Testis (tissue), 3 donors: ENCODE measurements around the gene ALG1. TPM values are rescaled to one million over a fixed set of nuclear protein-coding genes. Genes with fewer than 3 reads are reported as not detected.
"Not testable (repeated sequence)": the region's sequence is repeated elsewhere in the genome, so short reads cannot be mapped to it uniquely, and the experiment has no call there.

ENCODE experiments used
- DNase-seq: peaks from one replicate; pipeline ENCODE4 v3.0.0-alpha.2; 2019
- H3K27ac ChIP-seq, 2 donors: fragments of 200-600 bp; sonication (generic); one replicate each; pipeline ENCODE4 v1.5.1; 2019
- H3K27me3 ChIP-seq: fragments of 200-600 bp; sonication (generic); one replicate; pipeline ENCODE4 v1.5.1; 2019
- H3K36me3 ChIP-seq: fragments of 200-600 bp; sonication (generic); one replicate; pipeline ENCODE4 v1.5.1; 2017; ENCODE audit warnings: low read depth; ENCODE audit errors: missing control alignments
- H3K4me1 ChIP-seq: fragments of 200-600 bp; sonication (generic); one replicate; pipeline ENCODE4 v1.5.1; 2019
- H3K4me3 ChIP-seq, 2 donors: fragments of 200-600 bp; sonication (generic); one replicate each; pipeline ENCODE4 v1.5.1; 2017 to 2019
- H3K9me3 ChIP-seq: fragments of 200-600 bp; sonication (generic); one replicate; pipeline ENCODE4 v1.5.1; 2017
- CTCF ChIP-seq, 3 experiments: fragments of 450-650 bp in 2 of 3; fragments of 200-600 bp in 1 of 3; sonication (generic) in 1 of 3; IDR thresholded peaks; one replicate each; pipeline ENCODE4 v1.5.1; 2016 to 2019; ENCODE audit warnings: antibody characterized with exemption in 3 of 3, mild to moderate bottlenecking in 2 of 3, moderate library complexity in 1 of 3
- POLR2A ChIP-seq: fragments of 450-650 bp; IDR thresholded peaks from one replicate; pipeline ENCODE4 v1.6.1; 2017; ENCODE audit warnings: antibody characterized with exemption, mild to moderate bottlenecking, moderate library complexity
- WGBS, 2 donors: methylation state at CpG; one replicate each; pipeline ENCODE4 v1.1.5; 2018; 5-methylcytosine and 5-hydroxymethylcytosine counted together
- intact Hi-C: fragments of 100-400 bp; cut with DNase I; formaldehyde crosslinking; loops from one replicate; pipeline ENCODE4 v1.15.1; 2023; ENCODE audit warnings: low total_unique reads
- polyA plus RNA-seq: library from polyadenylated mRNA; stranded (reverse); fragments of 350-450 nt; fragmentation: Illumina TruSeq; extraction: RNeasy Lipid Tissue Mini Kit (QIAGEN cat#74804); gene quantifications from one replicate; pipeline ENCODE4 v1.2.3, GENCODE V29; 2014; ENCODE audit warnings: low read depth, low replicate concordance; ENCODE audit not compliant: insufficient read depth
- total RNA-seq, 2 donors: library from RNA; depleted of rRNA; stranded (reverse); fragments of >200 nt; gene quantifications; one replicate each; pipeline ENCODE4 v1.2.3, GENCODE V29; 2016

ALG1 gene
- total and polyA plus RNA-seq, 3 donors from 2014 or later = 34.3 to 54.3 (median 35.9) TPM

GRCh38 chr16:5073279-5073629, 1.6 kb downstream of the ALG1 start:
- Histone ChIP-seq H3K4me1 (peaks cover 11% of the 10 kb centered on the region), H3K9me3 (no peaks in the 10 kb centered on the region), H3K4me3 (no peak overlapping the region), H3K36me3 (no peaks in the 10 kb centered on the region), H3K27me3 (no peaks in the 10 kb centered on the region), H3K27ac (no peak overlapping the region)
- intact Hi-C loops = no loop called here
- TF ChIP-seq CTCF (IDR thresholded peaks at IDR 0.05) (no peak), POLR2A (no peak)
- 79 to 87% methylated on average over 2 of the region's 2 CpGs for WGBS, 2 donors
- DNase-seq = no peak

- H3K9me3 ChIP-seq, H3K27ac ChIP-seq, H3K4me3 ChIP-seq, H3K27me3 ChIP-seq, DNase-seq, H3K36me3 ChIP-seq, intact Hi-C loops: not testable (repeated sequence)
- H3K4me1 ChIP-seq = peaks cover 11% of the 10 kb centered on the region
- WGBS, 2 donors = 96 to 97% methylated on average over 15 of the region's 15 CpGs
Measured at GRCh38 chr16:5073771-5074170, 2.1 kb downstream of the ALG1 start.

DNA sequence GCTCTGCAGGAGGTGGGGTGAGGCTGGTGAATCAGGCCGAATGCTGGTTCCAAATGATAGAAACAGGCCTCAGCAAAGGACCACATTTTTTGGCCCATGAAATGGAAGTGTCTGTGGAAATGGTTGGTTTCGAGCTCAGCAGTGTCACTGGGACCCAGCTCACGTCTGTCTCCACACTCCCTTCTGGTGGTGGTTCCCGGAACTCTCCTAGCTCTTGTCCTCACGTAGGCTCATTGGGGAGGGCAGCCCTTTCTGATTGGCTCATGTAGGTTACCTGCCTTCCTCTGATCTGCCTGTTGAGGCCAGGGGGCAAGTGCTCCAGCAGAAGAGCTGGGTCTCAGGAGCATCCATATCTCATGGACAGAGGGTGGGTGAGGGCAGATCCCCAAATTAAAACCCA, 4.0 kb downstream of the ALG1 start:
- 82% methylated on average over 5 of the region's 5 CpGs for WGBS, 2 donors

GRCh38 chr16:5077304-5077703, 5.7 kb downstream of the ALG1 start:
- 90 to 94% methylated on average over 9 to 13 of the region's 13 CpGs for WGBS, 2 donors
- no peak for DNase-seq
- TF ChIP-seq CTCF (IDR thresholded peaks at IDR 0.05) = no peak
- TF ChIP-seq POLR2A = no peak
- Histone ChIP-seq H3K4me3 (no peak overlapping the region), H3K4me1 (peaks cover 8% of the 10 kb centered on the region), H3K9me3 (no peaks in the 10 kb centered on the region), H3K27ac (no peak overlapping the region), H3K27me3 (no peaks in the 10 kb centered on the region), H3K36me3 (no peaks in the 10 kb centered on the region)
- intact Hi-C loops = no loop called here

More for the DNA sequence above, 4.0 kb downstream of the ALG1 start:
- intact Hi-C loops = no loop called here
- Histone ChIP-seq H3K4me1 (peaks cover 11% of the 10 kb centered on the region), H3K27ac (no peak overlapping the region), H3K9me3 (no peaks in the 10 kb centered on the region), H3K36me3 (no peaks in the 10 kb centered on the region), H3K4me3 (no peak overlapping the region), H3K27me3 (no peaks in the 10 kb centered on the region)
- no peak for TF ChIP-seq CTCF (IDR thresholded peaks at IDR 0.05)
- TF ChIP-seq POLR2A = no peak
- DNase-seq = no peak

DNA sequence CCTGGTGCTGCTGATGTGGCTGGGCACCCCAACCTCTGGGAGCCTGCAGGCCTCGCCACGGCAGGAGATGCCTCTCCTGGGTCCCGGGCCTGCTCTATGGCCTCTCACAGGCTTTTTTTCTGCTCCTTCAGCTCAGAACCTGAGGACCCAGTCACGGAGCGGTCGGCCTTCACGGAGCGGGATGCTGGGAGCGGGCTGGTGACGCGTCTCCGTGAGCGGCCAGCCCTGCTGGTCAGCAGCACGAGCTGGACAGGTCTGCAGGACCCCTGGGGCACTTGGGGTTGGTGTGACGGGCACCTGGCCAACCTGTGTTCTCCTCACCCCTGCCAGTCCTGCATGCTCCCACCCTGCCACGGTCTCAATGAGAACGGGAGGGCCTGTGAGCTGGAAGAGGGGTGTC, 7.0 kb downstream of the ALG1 start:
- no peaks in the 10 kb centered on the region for H3K9me3 ChIP-seq
- intact Hi-C loops = no loop called here
- no peaks in the 10 kb centered on the region for H3K36me3 ChIP-seq
- no peaks in the 10 kb centered on the region for H3K4me1 ChIP-seq
- WGBS, 2 donors = 78 to 93% methylated on average over 10 to 17 of the region's 17 CpGs
- no peak overlapping the region for H3K4me3 ChIP-seq
- no peak for DNase-seq
- TF ChIP-seq CTCF (IDR thresholded peaks at IDR 0.05) (no peak), POLR2A (no peak)
- no peaks in the 10 kb centered on the region for H3K27me3 ChIP-seq
- no peak overlapping the region for H3K27ac ChIP-seq

- WGBS, 2 donors = 87 to 91% methylated on average over 7 to 12 of the region's 12 CpGs
- not testable (repeated sequence) for H3K36me3 ChIP-seq
Measured at GRCh38 chr16:5080461-5080860, 8.8 kb downstream of the ALG1 start.

DNA sequence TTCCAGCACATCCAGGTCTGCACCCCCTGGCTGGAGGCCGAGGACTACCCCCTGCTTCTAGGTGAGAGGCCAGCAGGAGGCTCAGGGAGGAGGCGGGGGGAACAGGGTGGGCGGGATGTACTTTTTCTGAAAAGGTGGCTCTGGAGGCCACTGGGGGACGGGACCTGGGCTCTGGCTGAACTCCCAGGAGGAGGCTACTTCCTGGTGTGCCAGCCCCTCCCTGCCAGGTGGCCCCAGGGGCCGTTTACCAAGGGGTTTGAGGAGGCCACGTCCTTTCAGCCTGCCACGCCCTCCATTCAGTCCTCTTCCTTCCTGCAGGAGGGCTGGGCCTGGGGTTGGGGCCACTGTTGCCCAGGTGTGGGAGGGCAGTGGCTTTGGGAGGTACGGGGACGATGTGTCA, 9.4 kb downstream of the ALG1 start:
- H3K27me3 ChIP-seq, H3K36me3 ChIP-seq, H3K4me1 ChIP-seq, H3K9me3 ChIP-seq, intact Hi-C loops, DNase-seq, H3K27ac ChIP-seq, H3K4me3 ChIP-seq: not testable (repeated sequence)
- 83 to 86% methylated on average over 9 of the region's 9 CpGs for WGBS, 2 donors

More at GRCh38 chr16:5080461-5080860, 8.8 kb downstream of the ALG1 start:
- H3K27ac ChIP-seq, DNase-seq, H3K27me3 ChIP-seq, intact Hi-C loops, H3K4me3 ChIP-seq, H3K4me1 ChIP-seq, H3K9me3 ChIP-seq: not testable (repeated sequence)

DNA sequence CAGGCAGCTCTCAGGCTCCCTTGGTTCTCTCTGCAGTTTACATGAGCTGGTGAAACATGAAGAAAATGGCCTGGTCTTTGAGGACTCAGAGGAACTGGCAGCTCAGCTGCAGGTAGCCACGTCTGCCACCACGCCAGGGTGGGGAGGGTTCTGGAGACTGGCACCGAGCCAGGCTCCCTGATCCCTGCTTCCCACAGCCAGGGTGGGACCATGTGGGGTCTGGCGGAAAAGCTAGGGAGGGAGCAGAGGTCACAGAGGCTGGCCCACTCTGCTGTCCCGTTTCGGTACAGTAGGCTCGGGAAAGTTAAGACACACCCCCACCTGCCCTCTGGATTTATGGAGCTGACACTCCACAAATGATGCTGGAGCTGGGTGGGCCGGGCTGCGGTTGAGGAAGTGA, 12.0 kb downstream of the ALG1 start:
- intact Hi-C loops, H3K27ac ChIP-seq, H3K36me3 ChIP-seq, H3K27me3 ChIP-seq, H3K9me3 ChIP-seq, DNase-seq, H3K4me3 ChIP-seq, H3K4me1 ChIP-seq: not testable (repeated sequence)
- 83 to 93% methylated on average over 9 of the region's 9 CpGs for WGBS, 2 donors
